SK-N-MC (cell line): ENCODE measurements around the gene LGALS7.
"Not testable (repeated sequence)": the region's sequence is repeated elsewhere in the genome, so short reads cannot be mapped to it uniquely, and the experiment has no call there.

Experiments used
- EZH2 ChIP-seq: fragments of 200-600 bp; sonication (generic); IDR thresholded peaks from one replicate; pipeline ENCODE4 v1.6.1; 2017; ENCODE audit warnings: antibody characterized with exemption
- FOXP2 ChIP-seq: optimal IDR thresholded peaks from 2 replicates; pipeline ENCODE3; 2011; ENCODE audit warnings: mild to moderate bottlenecking, moderate library complexity; ENCODE audit not compliant: insufficient read depth; ENCODE audit errors: extremely low read length, control extremely low read depth
- POLR2AphosphoS5 ChIP-seq: IDR thresholded peaks from 2 replicates; pipeline ENCODE4 v1.6.1; 2012; ENCODE audit warnings: mild to moderate bottlenecking, low read depth, low read length, borderline replicate concordance

DNA sequence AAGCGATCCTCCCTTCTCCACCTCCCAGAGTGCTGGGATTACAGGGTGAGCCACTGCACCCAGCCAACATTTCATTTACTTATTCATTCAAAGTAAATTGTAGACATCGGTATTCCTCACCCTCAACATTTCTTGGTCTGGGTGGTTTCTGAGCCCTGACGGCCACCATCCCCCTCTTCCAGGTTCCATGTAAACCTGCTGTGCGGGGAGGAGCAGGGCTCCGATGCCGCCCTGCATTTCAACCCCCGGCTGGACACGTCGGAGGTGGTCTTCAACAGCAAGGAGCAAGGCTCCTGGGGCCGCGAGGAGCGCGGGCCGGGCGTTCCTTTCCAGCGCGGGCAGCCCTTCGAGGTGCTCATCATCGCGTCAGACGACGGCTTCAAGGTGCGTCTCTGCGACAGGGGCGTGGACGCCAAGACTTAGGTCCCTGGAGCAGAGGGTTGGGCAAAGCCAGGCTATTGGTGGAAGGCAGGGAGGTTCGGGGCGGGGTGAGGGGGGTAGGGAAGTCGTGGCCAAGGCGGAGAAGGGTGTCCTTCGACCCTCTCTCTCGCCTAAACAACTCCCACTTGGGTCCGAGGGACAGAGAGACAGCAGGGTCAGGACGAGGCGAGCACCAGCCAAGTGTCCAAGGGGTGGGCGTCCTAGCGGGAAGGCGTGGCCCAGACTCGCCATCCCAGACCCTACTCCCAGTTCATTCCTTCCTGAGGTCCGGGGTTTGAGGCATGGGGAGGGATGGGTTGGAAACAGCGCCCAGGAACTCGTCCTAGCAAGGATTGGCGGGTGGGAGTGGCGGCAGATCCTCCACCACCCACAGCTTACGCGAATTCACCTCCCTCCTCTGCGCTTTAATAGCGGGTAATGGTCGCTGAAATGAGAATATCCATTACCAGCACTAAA lies 17.4 kb upstream of the LGALS7 start:
- TF ChIP-seq EZH2, POLR2AphosphoS5, FOXP2: not testable (repeated sequence)
